Subcutaneous adipose tissue (tissue), 4 donors: ENCODE measurements around the gene POLR2E. TPM values are rescaled to one million over a fixed set of nuclear protein-coding genes. Genes with fewer than 3 reads are reported as not detected.

ENCODE experiments used
- CTCF ChIP-seq: fragments of 450-650 bp; IDR thresholded peaks from one replicate; pipeline ENCODE4 v1.5.1; 2016; ENCODE audit warnings: low read depth, mild to moderate bottlenecking, control low read depth, antibody characterized with exemption, moderate library complexity
- total RNA-seq, 4 donors: library from RNA; depleted of rRNA; stranded (reverse); fragments of >200 nt; gene quantifications; one replicate each; pipeline ENCODE4 v1.1.0, GENCODE V29; 2016

POLR2E gene
- total RNA-seq, 4 donors from 2014 or later: 81.8 to 302 (median 127) TPM

GRCh38 chr19:1070576-1070930 is 24.6 kb downstream of the POLR2E start:
- TF ChIP-seq CTCF: no peak

GRCh38 chr19:1069009-1069779 is 26.0 kb downstream of the POLR2E start:
- TF ChIP-seq CTCF: no peak

DNA sequence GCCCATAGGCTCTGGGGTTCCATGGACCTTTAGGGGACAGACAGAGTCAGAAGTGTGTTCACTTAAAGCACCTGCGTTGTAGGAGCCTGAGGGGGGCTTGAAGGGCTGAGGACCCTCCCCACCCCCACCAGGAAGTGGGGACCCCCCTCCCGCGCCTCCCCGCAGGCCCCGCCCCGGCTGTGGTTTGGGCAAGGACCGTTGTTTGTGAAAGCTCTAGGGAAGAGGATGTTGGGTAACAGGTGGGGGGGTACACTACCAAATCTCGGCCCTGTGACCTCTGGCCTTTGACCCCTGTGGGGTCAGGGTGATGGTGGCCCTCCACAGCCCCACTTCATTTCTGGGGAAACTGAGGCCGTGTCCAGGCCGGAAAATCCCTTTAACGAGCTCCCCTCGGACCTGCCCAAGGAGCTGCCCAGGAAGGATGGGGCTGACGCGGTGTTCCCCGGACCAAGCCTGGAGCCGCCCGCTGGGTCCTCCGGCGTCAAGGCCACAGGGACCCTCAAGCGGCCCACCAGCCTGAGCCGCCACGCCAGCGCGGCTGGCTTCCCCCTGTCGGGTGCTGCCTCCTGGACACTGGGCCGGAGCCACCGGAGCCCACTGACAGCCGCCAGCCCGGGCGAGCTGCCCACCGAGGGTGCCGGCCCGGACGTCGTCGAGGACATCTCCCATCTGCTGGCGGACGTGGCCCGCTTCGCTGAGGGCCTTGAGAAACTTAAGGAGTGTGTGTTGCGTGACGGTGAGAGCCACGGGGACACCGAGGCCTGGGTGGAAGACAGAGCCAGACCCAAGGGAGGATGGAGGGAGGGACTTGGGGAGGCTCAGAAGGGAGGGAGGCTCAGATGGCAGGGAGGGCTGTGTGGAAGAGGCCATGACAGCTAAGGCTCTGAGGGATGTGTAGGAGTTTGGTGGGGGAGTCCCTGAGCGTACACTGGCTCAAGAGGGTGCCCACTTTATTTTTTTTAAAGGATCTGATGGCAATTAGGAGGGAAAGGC is 26.9 kb downstream of the POLR2E start:
- no peak for TF ChIP-seq CTCF

DNA sequence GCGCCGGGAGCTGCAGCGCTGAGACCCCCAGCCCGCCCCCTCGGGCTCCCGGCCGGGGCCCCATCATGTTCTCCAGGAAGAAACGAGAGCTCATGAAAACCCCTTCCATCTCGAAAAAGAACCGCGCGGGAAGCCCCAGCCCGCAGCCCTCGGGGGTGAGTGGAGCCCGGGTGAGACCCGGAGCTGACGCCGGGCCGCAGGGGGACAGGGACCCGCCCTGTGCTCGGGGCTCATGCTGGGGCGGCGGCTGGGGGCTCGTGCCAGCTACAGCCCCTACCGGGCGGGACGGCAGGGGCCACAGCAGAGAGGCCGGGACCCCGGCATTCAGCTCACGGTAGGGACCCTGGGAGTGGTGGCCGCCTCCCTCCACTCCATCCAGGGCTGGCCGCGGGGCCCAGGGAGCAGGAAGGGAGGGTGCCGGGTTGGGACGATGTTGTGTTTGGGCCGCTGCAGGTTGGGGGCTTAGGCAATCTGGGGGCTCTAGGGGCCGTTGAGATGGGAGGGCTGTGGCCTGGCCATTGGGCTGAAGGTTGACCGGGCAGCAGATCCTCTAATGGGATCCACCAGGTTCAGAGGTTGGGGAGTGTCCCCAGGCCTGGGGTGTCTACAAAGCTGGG is 27.7 kb downstream of the POLR2E start:
- no peak for TF ChIP-seq CTCF

DNA sequence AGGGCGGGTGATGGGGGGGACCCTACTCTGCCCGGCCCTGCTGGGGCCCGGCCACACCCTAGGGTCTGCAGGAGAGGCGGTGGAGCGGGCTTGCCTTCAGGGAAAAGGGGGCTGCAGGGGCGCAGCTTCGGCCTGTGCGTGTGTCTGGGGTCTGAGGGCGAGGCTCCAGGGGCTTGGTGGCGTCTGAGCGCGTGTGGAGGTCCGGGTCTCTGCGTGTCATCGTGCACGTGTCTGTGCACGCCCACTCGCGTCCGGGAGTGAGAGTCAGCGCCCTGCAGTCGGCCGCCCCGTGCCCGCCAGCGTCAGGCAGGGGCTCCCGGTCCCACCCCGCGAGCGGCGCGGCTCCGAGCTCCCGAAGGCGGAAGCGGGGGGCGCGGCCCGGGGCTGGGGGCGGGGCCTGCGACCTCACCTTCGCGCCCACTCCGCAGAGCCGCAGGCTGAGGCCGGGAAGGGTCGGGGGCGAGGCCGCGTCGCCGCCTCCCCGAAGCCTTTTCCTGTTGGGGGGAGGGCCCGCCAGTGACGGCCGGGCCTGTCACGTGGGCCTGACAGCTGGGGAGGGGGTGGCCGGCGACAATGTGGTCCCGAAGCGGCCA is 28.3 kb downstream of the POLR2E start, which contains the start of gene ARHGAP45:
Gene ARHGAP45 (plus strand): TSS at position 420 of the 593 bp plus-strand sequence. CDS start 239 bp downstream, outside the sequence.
- TF ChIP-seq CTCF: no peak

DNA sequence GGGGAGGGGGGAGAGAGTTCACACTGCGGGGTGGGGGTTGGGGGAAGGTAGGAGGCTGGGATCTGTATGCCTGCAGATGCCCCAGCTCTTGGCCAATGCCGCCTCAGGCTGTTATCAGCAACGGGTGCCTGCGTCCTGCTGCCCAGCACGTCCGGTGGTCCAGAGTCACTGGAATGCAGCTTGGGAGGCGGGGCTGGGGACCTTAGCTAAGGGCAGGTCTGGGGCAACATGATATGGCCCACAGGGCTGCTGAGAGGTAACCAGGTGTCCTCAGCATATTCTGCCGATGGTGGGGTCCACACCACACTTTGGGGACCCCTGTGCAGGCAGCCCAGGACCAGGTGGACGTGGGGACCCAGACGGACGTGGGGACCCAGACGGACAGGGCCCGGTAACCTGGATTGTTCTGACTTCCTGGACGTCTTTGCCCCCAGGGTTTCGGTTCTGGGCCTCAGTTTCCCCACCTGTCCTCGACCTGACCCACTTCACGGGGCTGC is 28.9 kb downstream of the POLR2E start:
- no peak for TF ChIP-seq CTCF
